ENCODE results near the gene OR4S2.

The OR4S2 gene, protein sequence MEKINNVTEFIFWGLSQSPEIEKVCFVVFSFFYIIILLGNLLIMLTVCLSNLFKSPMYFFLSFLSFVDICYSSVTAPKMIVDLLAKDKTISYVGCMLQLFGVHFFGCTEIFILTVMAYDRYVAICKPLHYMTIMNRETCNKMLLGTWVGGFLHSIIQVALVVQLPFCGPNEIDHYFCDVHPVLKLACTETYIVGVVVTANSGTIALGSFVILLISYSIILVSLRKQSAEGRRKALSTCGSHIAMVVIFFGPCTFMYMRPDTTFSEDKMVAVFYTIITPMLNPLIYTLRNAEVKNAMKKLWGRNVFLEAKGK

DNA sequence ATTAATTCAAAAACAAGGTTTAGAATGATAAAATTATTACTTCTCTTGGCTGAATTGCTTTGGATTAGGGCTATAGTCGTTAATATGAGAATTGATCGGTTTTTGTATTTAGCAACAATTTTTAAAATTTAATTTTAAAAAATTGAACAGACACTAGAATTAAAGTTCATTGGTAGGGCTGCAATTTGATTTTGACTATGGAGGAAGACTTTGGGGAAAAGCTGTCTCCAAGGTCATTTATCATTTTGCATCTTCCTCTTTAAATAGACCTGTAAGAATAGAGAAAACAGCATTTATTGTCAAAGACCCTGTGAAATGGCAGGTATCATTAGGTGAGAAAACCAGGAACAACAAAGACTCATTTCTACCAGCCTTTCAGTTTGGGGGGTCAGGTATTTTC, at the start of gene OR4S2:
Gene OR4S2, plus strand, starts transcription at position 301 of the 400 bp plus-strand sequence. CDS start 2,577 bp downstream, outside the sequence.
- DNase-seq = no peak

DNA sequence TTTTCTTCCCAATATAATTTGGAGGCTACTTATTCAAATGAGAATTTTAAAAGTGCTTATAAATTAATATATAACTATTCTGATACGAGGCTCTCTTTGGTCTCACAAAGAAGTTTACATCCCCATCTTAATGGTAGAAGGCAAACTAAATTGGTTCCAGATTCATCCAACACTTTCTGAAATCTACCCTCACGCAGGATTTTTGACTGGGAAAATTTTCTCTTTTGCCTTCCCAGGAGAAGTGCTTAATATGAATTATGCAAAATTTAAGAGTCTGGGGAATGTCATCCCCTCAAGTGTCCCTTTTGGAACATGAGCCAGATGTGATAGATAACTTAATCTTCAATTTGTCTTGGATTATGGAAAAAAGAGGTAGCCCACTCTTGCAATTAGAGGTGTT, 40.6 kb upstream of the OR4S2 start, which contains the start of gene OR4C11:
Gene OR4C11, minus strand, starts transcription at position 101 of the 400 bp plus-strand sequence. CDS start 3,272 bp downstream, outside the sequence.
- DNase-seq = no peak

DNA sequence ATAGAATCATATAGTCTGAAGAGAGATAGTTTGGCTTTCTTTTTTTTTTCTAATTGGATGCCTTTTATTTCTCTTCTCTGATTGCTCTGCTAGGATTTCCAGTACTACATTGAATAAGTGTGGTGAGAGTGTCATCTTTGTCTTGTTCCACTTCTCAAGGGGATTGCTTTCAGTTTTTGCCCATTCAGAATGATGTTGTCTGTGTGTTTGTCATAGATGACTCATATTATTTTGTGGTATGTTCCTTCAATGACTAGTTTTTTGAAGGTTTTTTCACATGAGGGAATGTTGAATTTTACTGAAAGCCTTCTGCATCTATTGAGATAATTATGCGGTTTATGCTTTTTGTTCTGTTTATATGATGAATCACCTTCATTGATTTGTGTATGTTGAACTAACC, 23.6 kb upstream of the OR4S2 start:
- no peak for DNase-seq

DNA sequence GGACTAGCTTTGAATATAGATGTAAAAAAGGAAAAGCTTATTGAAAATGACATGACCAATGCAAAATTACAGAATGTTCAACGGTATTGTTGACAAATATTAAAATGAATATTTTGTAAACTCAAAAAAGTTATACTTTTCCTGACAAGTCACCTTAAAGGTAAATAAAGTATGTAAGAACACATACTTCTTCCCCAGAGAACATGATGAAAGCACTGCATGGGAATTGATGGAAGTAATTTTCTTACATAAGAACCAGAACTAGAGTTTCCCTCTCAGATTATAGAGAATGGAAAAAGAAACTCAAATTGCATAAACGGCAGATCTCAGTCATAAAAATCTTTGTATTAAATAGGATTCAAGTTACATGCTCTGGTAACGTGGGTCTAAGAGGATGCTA, 13.3 kb upstream of the OR4S2 start, which contains the start of gene OR4P4:
Gene OR4P4, plus strand, starts transcription at position 301 of the 400 bp plus-strand sequence.
- no peak for DNase-seq

DNA sequence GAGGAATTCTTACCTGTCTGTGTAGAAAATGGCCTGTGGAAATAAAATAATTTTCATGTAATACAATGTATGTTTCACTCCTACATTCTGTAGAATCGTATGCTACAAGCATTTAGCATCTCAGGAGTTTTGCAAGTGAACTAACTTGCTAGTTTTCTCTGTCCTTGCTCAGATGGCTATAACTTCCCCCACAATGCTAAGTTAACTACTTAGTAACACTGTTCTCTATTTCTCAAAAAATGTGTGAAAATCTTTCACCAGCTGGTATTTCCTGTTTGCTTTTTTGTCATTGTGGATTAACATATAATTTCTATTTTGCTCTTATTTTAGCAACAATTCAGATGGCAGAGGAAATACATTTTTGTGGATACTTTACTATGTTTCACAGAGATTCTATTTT, 4.4 kb downstream of the OR4S2 start:
- DNase-seq = no peak

DNA sequence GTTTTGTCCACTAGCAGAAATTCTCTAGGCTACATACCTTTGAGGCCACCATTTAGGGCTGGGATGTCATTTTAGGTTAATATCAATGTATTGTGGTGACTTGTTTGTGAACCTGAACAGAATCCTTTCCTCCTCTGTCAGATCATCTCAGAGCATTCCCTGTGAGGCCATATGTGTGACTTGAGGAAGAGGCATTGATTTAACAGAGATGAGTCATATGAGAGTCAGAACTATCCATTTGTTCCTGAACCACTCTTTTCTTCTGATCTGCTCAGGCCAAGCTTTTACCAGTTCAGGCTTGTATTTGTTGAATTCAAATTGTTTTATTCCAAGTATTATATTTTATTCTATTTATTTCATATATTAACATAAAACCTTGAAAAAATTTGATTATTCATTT, 7.0 kb downstream of the OR4S2 start:
- DNase-seq = no peak

DNA sequence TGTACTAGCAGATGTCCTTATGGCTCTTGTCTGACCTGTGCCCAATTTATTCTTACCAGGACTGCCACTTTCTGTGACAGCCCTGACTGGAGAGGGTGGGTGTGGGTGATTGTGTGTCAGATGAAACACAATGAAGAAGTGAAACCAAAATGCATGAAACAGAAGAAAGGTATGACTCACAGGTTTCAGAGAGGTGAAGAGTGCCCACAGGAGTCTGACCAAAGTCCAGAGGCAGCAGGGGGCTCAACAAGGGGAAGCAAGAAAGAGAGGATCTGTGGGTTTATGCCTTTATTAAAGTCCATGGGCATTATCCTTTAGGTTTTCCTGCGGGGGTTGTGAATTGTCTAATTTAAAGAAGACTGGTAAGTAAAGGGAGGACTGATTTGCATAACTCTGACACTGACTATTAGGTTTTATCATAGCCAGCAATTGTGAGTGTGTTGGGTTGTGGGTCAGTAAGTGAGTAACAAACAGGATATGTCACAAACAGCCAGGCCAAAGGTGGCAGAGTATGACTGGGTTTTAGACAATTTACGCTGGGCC, 10.0 kb downstream of the OR4S2 start:
- no peak for DNase-seq

DNA sequence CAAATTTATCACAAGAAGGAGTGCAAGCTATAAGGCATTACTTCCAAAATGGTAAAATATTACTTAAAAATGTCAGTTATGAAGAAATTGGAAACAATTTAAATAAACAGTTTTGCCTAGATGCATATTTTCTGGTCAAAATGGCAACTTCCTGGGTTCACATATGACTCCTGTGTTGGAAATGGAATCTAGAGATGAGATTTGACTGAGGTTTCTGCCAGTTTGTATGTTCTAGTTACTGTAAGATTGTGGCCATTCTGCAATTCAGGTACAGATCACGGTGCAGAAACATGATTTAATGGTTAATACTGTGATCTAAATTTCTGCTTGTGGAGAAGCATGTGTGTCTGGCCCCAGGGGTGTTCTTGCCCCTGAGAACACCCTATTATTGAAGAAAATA, 10.5 kb downstream of the OR4S2 start:
- no peak for DNase-seq

DNA sequence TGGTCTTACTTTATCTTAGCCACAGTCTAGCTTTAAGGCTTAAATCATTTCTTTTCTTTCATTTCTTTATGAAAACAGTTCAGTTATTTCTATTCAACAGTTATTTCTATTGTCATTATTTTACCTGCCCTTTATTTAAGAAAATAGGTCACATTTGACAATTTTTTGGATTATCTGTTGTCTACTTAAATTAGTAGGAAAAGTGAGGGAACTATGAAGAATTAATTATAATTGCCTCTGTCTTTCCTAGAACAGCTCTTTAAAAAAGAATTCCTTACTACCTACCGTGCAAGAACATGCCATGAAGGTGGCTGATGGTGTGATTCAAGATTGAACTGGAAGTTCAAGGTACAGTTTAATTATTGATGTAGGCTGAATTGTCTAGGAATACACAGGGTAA, 13.8 kb downstream of the OR4S2 start, which contains the start of gene OR4C6:
Gene OR4C6, plus strand, starts transcription at position 301 of the 400 bp plus-strand sequence. CDS start 2,966 bp downstream, outside the sequence.
- no peak for DNase-seq

DNA sequence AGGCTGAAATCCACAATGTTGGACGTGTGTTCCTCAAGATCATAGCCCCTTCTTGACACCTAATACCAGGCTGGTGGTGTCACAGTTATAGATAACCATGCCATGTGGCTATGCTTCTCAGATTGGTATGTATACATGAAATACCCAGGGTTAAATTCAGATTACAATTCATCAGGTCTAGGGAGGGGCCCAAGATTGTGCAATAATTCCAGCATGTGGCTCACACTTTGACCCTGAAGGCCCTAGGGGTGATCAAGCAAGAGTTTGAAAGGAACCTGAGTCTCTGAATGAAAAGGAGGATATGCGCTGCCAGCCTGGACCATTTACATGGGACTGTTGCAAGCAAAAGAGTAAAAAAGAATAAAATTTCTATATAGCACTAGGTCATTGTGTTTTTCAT, 21.2 kb downstream of the OR4S2 start:
- DNase-seq = no peak

DNA sequence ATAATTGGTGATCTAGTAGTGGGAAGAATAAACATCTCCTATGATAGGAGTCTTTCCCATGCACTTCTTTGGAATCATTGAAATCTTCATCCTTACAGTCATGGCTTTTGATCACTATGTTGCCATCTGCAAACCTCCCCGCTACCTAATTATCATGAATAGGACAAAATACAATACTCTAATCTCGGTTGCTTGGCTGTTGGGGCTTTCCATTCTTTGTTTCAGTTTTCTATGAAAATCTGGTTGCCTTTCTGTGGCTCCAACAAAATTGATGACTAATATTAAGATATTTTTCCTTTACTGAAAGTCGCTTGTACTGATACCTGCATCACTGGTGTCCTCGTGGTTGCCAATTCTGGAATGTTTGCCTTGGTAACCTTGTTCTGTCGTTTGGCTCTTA, 25.7 kb downstream of the OR4S2 start:
- DNase-seq = no peak

DNA sequence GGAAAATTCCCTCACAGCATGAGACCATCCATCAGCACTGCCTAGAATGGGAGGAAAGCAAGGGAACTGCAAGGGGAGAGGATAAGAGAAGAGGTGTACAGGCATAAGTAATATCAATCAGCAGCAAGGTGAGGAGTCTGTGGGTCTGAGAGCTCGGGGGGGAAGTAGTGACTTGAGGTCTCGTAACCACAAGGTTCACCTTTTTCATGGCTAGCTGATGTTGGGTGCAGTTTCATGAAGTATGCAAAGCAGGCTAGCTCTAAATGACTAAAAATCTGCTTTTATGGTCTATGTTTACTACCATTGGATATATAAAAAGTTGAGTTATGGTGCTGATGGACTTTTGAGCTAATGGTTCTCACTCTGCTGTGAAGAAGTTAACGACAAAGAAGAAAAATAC, 49.7 kb downstream of the OR4S2 start:
- DNase-seq = no peak

DNA sequence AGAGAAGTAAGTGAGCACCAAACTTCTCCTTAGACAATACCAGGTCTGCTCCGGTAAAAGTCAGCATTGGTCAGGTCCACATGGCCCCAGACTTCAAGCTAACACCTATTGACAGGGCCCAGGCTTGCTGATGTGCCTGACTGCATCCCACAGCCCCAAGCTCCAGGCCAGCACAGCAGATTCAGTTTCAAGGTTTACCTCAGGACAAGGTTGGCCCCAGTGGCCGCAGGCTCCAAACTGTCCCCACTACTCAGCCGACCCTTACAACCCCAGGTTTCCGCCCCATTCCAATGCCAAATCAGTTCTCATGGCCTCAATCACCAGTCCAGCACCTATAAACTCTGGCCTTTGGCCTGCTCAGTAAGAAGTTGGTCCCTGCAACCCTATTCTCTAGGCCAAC, 53.3 kb downstream of the OR4S2 start:
- DNase-seq = no peak

Measured in NCI-H82 (cell line).